Fibroblast of gingiva (primary cell): Measurements from ENCODE around the gene DDX1.

Experiments
- DNase-seq: peaks from one replicate; pipeline ENCODE4 v3.0.0-alpha.2; 2011; ENCODE audit warnings: low read depth

Gene DDX1

DNA sequence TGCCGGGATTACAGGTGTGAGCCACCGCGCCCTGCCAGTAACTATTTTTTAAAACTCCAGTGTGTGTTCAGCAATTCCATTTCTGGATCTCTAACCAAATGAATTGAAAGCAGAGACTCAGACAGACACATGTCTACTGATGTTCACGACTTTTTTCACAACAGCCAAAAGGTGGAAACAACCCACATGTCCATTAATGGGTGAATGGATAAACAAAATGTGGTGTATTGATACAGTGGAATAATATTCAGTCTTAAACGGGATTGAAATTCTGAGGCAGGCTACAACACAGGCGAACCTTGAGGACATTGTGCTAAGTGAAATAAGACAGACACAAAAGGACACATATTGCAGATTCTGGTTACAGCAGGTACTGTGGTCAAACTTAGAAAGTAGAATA is 55.0 kb downstream of the DDX1 start:
- no peak for DNase-seq

DNA sequence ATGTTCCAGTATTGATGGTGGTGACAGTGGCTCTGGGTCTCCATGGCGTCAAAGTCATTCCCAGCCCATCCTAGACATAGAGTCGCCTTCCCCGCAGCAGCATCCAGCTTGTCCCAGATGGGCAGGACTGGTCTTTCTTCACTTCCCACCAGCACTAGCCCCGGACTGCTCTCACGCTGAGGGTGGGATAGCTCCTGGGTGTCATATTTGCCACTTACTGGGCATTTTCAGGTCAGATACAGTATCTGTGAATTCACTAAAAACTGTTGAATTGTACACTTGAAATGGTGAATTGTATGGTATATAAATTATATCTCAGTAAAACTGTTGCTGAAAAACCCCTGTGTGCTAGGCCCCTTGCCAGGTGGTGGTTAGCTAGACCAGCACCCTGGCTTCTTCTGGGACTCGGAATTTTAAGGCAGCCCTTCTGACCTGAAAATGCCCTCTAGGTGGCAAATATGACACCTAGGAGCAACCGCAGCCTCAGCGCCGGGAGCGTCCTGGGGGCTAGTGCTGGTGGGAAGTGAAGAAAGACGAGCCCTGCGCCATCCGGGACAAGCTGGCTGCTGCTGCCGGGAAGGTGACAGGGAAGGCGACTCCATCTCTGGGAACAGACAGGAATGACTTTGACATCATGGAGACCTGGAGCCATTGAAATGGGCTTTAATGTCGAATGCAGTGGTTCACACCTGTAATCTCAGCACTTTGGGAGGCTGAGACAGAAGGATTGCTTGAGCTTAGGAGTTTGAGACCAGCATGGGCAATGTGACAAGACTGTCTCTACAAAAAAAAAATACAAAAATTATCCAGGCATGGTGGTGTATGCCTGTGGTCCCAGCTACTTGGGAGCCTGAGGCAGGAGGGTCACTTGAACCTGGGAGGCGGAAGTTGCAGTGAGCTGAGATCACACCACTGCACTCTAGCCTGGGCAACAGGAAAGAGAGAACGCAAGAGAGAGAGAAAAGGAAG is 56.2 kb downstream of the DDX1 start:
- no peak for DNase-seq

DNA sequence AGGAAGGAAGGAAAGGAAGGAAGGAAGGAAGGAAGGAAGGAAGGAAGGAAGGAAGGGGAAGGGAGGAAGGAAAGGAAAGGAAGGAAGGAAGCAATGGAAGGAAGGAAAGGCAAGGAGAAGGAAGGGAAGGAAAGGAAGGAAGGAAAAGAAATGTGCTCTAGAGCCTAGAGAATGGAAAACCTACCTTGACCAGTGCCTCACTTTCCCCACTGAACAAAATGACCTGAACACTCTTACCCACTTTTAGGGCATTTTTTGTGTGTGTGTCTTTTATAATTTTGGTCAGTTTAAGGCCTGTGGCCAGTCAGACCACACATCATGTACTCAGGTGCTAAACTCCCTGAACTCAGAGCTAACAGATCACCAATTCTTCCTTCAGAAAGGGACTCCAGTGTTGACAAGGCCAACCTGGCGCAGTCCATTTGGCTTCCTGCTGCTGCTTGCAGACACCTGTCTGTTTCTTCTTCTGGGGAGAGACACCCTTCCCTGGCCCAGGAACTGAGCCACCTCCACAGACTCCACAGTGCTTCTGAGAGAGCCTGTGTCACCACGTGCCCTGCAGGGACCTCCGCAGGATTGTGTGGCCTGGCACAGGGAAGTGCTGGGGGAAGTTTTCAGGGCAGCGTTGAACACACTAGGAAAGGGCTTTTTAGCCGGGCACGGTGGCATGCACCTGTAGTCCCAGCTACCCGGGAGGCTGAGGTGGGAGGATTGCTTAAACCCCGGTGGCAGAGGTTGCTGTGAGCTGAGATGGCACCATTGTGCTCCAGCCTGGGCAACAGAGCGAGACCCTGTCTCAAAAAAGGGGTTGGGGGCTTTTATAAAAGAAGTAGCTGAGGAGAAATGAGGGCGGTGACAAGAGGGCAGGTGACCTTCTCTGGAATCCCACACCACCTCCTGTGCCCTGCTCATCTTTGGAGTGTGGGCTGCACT is 57.2 kb downstream of the DDX1 start:
- DNase-seq, result no peak

DNA sequence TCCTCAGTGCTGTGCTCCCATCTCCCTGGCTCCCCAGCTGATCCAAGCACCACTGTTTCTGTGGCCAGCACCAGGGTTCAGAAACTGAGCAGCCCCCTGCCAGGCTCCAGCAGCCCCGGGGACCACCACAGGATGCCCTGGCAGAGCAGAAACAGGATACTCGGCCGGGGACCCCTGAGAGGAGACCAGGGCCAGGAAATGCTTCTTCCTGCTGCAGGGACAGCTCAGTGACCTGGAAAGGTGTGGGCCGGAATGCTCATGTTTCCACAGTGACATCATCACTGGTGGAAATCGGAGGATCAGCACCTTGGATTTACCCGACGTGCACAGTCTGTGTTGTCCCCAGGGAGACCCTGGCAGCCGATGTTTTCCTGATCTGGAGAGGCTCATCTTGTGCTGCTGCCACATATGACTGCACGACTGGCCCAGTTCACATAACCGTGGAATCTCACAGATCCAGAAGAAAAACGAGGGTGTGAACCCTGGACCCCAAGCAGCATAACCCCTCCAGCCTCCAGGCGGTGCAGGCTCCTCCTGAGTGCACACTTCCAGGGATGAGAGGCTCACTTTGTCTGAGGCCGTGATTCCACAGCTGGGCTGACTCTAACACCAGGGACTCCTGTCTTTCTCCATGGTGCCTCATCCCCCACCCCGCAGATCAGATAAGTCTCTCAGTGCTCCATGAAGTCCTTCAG is 58.0 kb downstream of the DDX1 start:
- DNase-seq, result no peak

DNA sequence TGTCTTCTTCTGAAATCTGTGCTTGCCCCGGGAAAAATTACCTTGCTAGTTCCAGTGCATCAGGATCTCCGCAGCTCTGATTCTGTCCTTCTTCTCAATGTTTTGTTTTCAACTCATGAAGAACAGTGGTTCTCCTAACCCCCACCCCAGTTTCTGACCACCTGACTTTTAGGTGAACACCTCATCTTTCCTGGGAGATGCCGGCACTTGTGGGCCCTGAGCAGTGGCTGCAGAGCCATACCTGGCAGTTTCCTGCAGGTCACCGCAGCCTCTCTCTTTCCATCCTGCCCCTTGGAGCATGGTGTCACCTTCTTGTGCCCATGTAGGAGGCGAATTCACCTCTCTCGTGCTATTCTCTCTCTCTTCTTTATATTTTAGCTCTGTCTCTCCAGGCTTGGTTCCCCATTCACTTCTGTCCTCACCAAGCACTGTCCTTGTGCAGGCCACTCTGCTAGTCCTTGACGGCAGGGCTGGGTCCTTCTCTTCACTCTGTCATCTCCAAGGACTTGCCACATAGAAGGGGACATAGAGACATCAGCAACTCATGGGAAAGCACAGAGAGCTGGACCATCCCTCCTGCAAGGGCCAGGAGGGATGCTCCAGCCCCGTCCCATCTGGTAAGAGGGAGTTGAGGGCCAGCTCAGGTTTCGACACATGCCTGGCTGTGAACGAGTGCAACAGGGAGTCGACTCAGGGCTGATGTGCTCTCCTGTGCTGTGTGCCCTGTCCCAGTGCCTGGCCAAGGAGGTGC is 59.1 kb downstream of the DDX1 start:
- DNase-seq, result no peak

DNA sequence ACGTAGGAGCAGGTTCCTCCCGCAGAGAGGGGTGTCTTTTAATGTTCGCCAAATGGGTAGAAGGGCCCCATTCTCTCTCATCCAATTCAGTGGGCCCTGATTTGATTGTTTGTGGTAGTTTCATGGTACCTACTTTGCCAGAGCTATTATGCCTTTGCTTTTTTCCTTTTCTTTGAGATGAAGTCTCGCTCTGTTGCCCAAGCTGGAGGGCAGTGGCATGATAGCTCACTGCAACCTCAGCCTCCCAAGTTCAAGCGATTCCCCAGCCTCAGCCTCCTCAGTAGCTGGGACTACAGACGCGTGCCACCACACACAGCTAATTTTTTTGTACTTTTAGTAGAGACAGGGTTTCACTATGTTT is 59.7 kb downstream of the DDX1 start:
- no peak for DNase-seq

DNA sequence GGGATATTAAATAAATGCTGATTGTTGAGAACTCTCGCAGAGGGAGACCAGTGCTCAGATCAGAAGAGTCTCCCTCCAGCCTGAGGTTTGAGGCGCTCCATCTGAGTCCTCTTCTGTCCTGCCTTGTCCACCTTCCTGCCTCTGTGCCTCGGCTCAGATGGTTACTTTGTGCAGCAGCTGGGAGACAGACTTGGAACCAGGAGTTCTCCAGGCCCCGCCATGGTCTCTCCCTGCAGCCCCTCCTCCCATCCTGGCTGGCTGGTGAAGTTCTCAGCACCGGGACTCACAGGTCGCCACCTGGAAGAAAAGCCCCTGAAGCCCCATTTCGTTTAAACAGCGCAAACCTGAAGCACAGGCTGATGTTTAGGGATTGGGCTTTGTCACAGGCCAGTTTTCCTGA is 60.6 kb downstream of the DDX1 start:
- no peak for DNase-seq

DNA sequence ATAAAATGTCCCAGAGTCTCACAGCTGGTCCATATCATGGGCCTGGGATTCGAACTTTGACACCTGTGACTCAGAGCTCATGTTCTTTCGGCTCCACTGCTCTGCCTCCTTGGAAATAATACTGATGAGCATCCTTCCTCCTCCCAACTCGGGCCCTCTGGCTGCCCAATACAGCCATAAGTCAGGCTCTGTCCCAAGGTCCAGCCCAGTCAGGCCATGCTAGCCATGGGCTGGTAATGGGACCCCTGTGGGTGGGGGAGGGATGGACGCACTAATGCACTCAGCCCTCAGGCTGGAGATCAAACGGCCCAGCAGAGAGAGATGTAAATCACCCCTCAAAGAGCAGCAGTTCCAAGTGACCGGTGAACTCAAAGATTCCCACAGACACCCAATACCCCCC is 61.1 kb downstream of the DDX1 start:
- DNase-seq, result no peak

DNA sequence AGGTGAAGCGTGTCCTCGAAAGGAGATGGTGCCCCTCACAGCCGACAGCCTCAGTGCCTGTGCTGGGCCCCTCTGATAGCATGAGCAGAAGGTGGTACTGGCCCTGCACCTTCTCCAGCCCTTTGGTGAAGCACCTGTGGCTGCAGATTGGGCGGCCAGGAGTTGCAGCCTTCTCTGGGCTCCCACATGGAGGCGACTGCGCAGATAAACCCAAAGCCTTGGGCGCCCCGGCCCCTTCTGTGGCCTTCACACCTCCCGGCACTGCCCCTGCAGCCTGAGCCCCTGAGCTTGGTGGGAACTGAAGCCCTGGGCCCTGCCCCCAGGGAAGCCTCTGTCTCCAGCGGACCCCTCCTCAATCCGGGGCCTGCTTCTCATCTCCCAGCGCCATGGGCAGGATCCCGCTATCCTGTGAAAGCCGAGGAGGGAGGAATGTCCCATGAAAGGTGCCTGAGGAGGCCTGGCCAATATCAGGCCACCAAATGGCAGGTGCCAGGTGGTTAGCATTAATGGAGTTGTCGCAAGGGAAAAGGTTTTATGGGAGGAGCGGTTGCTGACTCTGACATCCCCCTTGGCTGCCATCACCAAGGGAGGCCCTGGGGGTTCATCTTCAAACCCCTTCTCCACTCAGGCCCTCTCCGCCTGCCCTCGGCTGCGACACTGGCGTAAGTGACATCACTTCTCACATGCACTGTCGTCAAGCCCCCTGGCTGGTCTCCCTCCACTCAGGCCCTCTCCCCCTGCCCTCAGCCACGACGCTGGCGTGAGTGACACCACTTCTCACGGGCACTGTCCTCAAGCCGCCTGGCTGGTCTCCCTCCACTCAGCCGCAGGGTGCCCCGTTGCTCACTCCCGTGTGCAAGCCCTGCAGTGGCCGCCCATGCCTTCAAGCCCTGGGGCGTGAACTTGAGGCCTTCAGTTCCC is 62.4 kb downstream of the DDX1 start:
- no peak for DNase-seq

DNA sequence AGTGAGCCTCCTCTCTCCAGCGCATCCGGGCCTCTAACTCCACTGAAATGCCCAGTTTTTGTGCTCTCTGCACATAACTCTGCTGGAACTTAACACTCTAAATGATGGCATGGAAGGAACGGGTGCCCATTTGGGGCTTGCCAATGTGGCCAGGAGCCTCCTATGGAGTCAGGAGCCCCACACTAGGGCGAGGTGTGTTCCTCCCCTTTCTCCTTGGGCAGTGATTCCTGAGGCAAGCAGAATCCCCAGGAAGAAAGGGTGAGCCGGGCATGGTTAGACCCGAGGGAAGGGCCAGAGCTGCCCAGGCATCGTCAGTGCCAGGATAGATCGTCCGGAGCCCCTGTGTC is 63.0 kb downstream of the DDX1 start:
- no peak for DNase-seq

DNA sequence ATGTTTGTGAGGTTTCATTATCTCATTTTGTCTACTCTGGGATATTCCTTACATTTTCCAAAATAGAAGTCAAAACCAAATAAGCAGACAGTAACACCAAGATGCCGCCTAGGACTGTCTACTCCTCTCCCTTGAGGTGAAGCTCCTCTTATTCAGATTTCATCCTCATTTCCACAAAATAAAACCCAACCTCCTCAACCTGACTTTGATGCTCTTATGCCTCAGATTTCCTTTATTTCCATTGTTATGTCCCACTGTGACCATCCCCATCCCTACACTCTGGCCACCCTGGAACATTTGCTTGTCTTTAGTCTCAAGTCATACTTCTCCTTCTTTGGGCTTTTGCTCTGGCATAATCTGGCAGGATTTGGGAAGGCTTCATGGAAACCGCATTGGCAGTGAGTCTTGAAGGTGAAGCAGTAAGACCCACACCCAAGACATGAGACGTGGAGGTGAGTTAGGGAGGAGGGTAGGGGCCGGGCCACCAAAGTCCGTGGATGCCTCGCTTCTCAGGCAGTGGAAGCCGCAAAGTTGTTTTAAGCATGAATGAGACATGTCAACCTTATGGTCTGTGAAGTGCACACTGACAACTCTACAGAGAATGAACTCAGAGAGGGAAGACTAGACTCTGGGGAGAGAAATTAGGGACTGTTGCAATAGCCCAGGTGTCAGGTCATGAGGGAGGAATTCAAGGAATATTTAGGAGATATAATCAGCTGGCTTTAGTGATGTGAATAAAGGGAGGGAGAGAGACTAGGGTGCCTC is 63.6 kb downstream of the DDX1 start:
- DNase-seq, result no peak

DNA sequence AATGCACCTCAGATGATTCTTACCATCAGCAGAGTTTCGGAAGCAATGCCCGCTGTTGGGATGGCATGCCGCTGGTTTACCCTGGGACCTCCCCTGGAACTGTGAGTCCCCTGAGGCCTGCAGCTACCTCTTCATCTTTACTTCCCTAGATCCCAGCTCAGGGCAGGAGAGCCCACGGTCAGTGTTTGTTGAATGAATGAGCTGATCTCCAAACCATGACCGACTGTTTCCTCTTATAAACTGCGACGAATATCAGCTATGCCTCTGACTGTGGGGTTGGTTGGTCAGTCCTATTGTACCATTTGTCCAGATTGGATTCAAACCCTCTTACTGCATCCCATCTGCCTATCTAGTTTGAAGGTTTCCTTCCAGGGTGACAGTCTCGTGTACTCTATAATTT is 64.4 kb downstream of the DDX1 start:
- no peak for DNase-seq

DNA sequence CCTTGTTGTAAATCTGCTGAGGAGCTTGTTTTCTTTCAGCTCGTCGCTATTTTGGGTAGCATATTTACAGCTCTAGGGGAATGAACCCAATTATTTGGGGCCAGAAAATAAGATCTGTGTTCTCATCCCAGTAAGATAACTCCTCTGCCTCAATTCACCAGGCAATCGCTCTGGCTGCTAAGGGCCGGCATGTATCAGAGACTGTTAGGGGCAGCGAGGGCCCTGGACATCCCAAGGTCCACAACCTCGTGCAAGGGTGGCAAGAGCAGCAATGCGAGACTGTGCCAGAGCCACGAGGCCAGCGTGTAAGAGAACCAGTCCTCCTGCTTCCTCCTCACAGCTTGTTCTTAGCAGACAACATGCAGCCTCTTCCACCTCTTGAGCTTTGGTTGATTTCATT is 66.1 kb downstream of the DDX1 start:
- no peak for DNase-seq

DNA sequence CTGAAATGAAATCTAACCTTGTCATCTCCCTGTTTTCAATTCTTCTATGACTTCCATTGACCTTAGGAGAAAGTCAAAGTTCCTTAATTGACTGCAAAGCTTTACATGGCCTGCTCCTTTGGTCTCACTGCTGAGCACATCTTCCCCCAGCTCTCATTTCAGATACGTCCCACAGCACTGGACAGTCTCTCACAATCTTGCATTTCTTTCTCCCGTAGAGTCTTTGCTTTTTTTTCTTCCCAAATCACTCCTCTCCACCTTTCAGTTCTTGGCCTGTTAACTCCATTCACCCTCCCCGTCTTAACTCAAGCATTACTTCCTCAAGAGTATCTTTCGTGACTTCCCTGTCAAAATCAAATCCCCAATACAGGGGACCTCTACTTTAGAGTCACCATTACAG is 67.2 kb downstream of the DDX1 start:
- DNase-seq, result no peak

DNA sequence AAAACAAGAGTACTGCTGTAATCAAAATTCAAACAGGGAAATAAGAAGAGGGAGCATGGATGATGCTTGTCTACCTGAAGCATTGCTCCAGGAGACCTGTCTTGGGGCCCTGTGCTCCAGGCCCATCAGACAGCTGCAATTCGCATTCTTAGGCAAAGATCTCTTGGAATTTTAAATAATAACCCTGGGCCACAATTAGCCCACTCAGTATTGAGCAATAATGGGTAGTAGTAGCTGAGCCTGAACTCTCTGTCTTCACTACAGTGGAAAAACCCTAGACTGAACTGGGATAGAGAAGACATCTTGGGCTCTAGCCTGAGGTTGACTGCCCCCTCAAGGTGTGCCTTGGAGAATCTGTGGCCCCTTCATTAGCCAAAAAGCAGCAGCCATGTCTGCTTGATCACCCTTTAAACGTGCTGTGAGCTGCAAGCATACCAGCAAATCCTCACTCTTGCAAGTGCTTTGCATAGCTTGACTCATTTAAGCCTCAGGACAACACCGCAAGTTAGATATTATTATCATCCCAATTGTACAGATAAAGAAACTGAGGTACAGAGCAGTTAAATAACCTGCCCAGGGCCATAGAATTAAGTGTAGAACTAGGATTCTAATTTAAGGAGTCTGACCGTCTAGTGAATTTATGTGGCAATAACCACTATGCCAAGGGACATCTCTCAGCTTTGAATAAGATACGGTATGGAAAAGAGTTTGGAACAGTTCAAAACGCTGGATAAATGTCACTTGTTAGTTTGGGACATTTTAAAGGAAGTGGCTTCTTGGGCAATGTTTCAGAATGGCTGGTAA is 69.0 kb downstream of the DDX1 start:
- no peak for DNase-seq

DNA sequence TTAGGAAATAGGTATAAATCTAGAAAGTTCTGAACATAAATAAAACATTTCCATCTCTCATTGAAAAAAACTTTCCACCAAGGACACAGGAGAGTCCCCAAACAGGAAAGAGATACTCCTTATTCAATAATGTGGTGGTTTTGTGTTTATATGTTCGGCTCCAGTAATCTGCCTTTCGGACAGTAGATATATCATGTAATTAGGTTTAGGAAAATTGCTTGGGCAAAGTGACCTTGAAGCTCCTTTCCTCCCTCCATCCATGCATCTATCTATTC is 69.6 kb downstream of the DDX1 start:
- DNase-seq, result no peak

DNA sequence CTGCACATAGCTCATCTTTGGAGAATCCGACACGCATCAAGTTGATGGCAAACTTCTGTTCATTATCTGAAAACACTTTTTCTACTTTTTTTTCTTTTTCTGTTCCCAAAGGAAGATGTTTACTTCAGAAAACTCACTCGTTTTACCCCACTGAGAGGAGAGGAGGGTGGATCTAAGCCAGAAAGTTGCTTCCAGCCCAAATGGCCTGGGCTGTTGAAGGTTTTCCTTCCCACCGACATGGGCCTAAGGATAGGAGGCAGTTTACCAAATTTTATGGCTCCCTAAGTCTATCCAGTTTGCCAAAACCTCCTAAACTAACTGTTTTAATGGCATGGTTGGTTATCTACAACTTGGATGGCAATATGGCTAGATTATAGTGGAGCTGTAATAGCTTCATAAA is 70.4 kb downstream of the DDX1 start:
- no peak for DNase-seq

DNA sequence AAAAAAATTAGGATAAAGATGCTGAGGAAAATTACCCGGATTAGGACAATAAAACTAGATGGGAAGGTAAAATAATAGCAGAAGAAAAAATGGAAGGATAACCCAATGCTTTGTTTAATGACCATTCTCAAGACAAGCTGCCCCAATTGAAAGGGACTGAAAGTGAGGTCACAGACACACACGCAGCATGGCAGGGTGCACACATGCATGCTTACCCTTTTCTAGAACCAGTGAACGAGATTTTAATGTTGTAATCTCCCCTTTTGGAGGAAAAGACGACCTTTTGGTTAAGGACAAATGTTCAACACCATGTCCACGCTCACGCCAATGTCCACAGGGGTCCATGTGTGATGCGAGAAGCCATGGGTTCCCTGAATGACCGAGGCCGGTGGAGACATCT is 70.9 kb downstream of the DDX1 start:
- no peak for DNase-seq

DNA sequence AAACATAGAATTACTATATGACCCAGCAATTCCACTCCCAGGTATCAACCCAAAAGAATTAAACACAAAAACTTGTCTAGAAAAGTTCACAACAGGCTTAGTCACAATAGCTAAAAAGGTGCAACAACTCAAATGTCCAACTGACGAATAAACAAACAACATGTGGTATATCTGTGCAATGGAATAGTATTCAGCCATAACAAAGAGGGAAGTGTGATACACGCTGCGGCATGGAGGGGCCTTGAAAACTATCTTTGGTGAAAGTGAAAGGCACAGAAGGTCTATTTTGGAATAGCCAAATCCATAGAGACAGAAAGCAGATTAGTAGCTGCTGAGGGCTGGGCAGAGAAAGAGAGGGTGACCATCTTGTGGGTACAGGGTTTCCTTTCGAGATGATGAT is 72.1 kb downstream of the DDX1 start:
- DNase-seq, result no peak
